SK-N-MC (cell line): ENCODE measurements around the gene ETF1.

Experiments
- EZH2 ChIP-seq: fragments of 200-600 bp; sonication (generic); IDR thresholded peaks from one replicate; pipeline ENCODE4 v1.6.1; 2017; ENCODE audit warnings: antibody characterized with exemption
- POLR2AphosphoS5 ChIP-seq: IDR thresholded peaks from 2 replicates; pipeline ENCODE4 v1.6.1; 2012; ENCODE audit warnings: mild to moderate bottlenecking, low read depth, low read length, borderline replicate concordance

- TF ChIP-seq EZH2 (no peak), POLR2AphosphoS5 (no peak)
These were observed 40.9 kb downstream of the ETF1 start for GRCh38 chr5:138502121-138502520.
